GM12878 (cell line): Measurements from ENCODE around the gene MOV10L1. TPM values are rescaled to one million over a fixed set of nuclear protein-coding genes. Genes with fewer than 3 reads are reported as not detected.

Experiments
- ATAC-seq: fragments of 200-7000 bp; cut with Tn5 transposase; 3 replicates; pipeline ENCODE4 v1.9.1; 2020; ENCODE audit warnings: mild to moderate bottlenecking, moderate library complexity
- BruUV-seq: library from RNA; stranded (reverse); fragments of 400-500 nt; replicated peaks from 2 replicates; lab custom pipeline; 2021; lab: Mats Ljungman, UMichigan
- CTCF ChIA-PET: fragments of 300-600 bp; sonication (Branson Sonifier 250); formaldehyde crosslinking; extraction: SDS; loops from one replicate; lab custom pipeline; 2021; ENCODE audit warnings: inconsistent platforms; lab: Yijun Ruan, JAX
- POLR2A ChIA-PET: fragments of 350-600 bp; formaldehyde crosslinking; extraction: SDS; loops from one replicate; lab custom pipeline; 2021; ENCODE audit warnings: inconsistent platforms; lab: Charles Lee
- RAD21 ChIA-PET: fragments of 300-600 bp; sonication (Branson Sonifier 250); formaldehyde crosslinking; loops from one replicate; lab custom pipeline; 2023; ENCODE audit warnings: antibody characterized with exemption; ENCODE audit not compliant: unreplicated experiment; lab: Charles Lee
- SMC1A ChIA-PET: fragments of 300-600 bp; sonication (Branson Sonifier 250); formaldehyde crosslinking; loops from one replicate; lab custom pipeline; 2023; ENCODE audit not compliant: unreplicated experiment, uncharacterized antibody; lab: Charles Lee
- DNase-seq: peaks from one replicate; pipeline ENCODE4 v3.0.0-alpha.2; 2011; ENCODE audit warnings: low read depth, low spot score
- FAIRE-seq: peaks from 3 replicates; lab custom pipeline; 2011; peaks lifted over from hg19 to GRCh38; lab: Jason Lieb, UNC
- H2AFZ ChIP-seq: 2 replicates; pipeline ENCODE4 v1.6.0; 2011; ENCODE audit warnings: low read depth, low read length, control low read depth; ENCODE audit not compliant: control insufficient read depth
- H3K27ac ChIP-seq: 2 replicates; pipeline ENCODE4 v1.5.1; 2011; ENCODE audit warnings: control low read depth; ENCODE audit not compliant: control insufficient read depth, insufficient read depth
- H3K27me3 ChIP-seq, 2 experiments: replicated peaks in 1 of 2; 2 replicates each; pipeline versions ENCODE4 v1.6.0 to v1.6.1; 2011; ENCODE audit warnings: low read length in 1 of 2; ENCODE audit not compliant: control insufficient read depth in 2 of 2, insufficient read depth in 2 of 2
- H3K36me3 ChIP-seq, 2 experiments: 2 replicates each; pipeline ENCODE4 v1.5.1; 2011; ENCODE audit warnings: low read length in 1 of 2; ENCODE audit not compliant: control insufficient read depth in 2 of 2, insufficient read depth in 2 of 2
- H3K4me1 ChIP-seq: 2 replicates; pipeline ENCODE4 v1.6.1; 2011; ENCODE audit warnings: mild to moderate bottlenecking, low read length, moderate library complexity, mixed read lengths; ENCODE audit not compliant: control insufficient read depth, insufficient read depth
- H3K4me2 ChIP-seq: 2 replicates; pipeline ENCODE4 v1.6.0; 2011; ENCODE audit warnings: control low read depth; ENCODE audit not compliant: control insufficient read depth, insufficient read depth
- H3K4me3 ChIP-seq: fragments of 200-600 bp; sonication (generic); 2 replicates; pipeline ENCODE4 v1.5.1; 2016
- H3K79me2 ChIP-seq: 2 replicates; pipeline ENCODE4 v1.6.0; 2011; ENCODE audit warnings: low read length; ENCODE audit not compliant: control insufficient read depth, insufficient read depth
- H3K9ac ChIP-seq: 2 replicates; pipeline ENCODE4 v1.8.0; 2011; ENCODE audit warnings: low read length, control low read depth, mixed read lengths; ENCODE audit not compliant: control insufficient read depth, insufficient read depth
- H3K9me3 ChIP-seq: replicated peaks from 3 replicates; pipeline ENCODE4 v1.5.1; 2011; ENCODE audit warnings: mild to moderate bottlenecking, low read length; ENCODE audit not compliant: control insufficient read depth, insufficient read depth
- H4K20me1 ChIP-seq: 2 replicates; pipeline ENCODE4 v1.6.0; 2011; ENCODE audit not compliant: control insufficient read depth, insufficient read depth
- BACH1 ChIP-seq: fragments of 450-650 bp; IDR thresholded peaks from 2 replicates; pipeline ENCODE4 v1.6.1; 2017; ENCODE audit warnings: mild to moderate bottlenecking, borderline replicate concordance
- CTCF ChIP-seq, 3 experiments: IDR thresholded peaks in 2 of 3; conservative IDR thresholded peaks in 1 of 3; 2 replicates each; pipeline ENCODE4 v1.5.1; 2011; ENCODE audit warnings: low read depth in 3 of 3, low read length in 3 of 3, mild to moderate bottlenecking in 3 of 3, control low read depth in 2 of 3, moderate library complexity in 2 of 3, inconsistent platforms in 1 of 3, mixed read lengths in 1 of 3; ENCODE audit not compliant: control insufficient read depth in 2 of 3, insufficient read depth in 1 of 3; ENCODE audit errors: extremely low read depth in 1 of 3
- EGR1 ChIP-seq, 2 experiments: IDR thresholded peaks; 1 replicate in 1 of 2; 2 replicates in 1 of 2; pipeline ENCODE4 v1.6.1; 2011 to 2012; ENCODE audit warnings: low read depth in 2 of 2, low read length in 2 of 2, borderline replicate concordance in 1 of 2, mild to moderate bottlenecking in 1 of 2, moderate library complexity in 1 of 2
- WRNIP1 ChIP-seq: IDR thresholded peaks from 2 replicates; pipeline ENCODE4 v1.6.1; 2011; ENCODE audit warnings: low read depth, low read length, improper control_type of control experiment, borderline replicate concordance
- ZBTB33 ChIP-seq: fragments of 450-650 bp; IDR thresholded peaks from 2 replicates; pipeline ENCODE4 v1.6.1; 2017; ENCODE audit warnings: mild to moderate bottlenecking
- WGBS: methylation state at CpG from one replicate; pipeline ENCODE4 v1.1.6; 2016; ENCODE audit warnings: low lambda C conversion rate; ENCODE audit not compliant: insufficient replicate concordance, insufficient coverage; ENCODE audit errors: missing lambda C conversion rate; 5-methylcytosine and 5-hydroxymethylcytosine counted together
- in situ Hi-C: fragments of 300-500 bp; cut with MboI; formaldehyde crosslinking; loops from 9 replicates; pipeline ENCODE4 v1.14.3; 2018; ENCODE audit warnings: mixed read lengths
- intact Hi-C: fragments of 100-400 bp; cut with micrococcal nuclease; formaldehyde crosslinking; loops from one replicate; pipeline ENCODE4 v1.14.2; 2022; ENCODE audit not compliant: unreplicated experiment
- polyA plus RNA-seq, 11 experiments: library from polyadenylated mRNA; depleted of rRNA in 4 of 11; unstranded in 6 of 11; stranded (reverse) in 5 of 11; fragments of >200 nt; fragmentation: Nextera tagmentation in 4 of 11; fragmentation: Illumina TruSeq in 1 of 11; extraction: Ambion mirVana in 4 of 11; extraction: Trizol in 1 of 11; gene quantifications; 1 replicate in 1 of 11; 2 replicates in 10 of 11; pipeline versions ENCODE4 v1.2.1 to v1.2.3, GENCODE V29; 2011 to 2016; ENCODE audit warnings: inconsistent platforms in 2 of 11, missing spikeins in 2 of 11, low read depth in 1 of 11
- total RNA-seq, 4 experiments: library from RNA; depleted of rRNA in 3 of 4; stranded (reverse); fragments of >200 nt in 3 of 4; fragmentation: Illumina TruSeq in 1 of 4; extraction: Trizol in 1 of 4; gene quantifications; 2 replicates each; pipeline versions ENCODE4 v1.2.1 to v1.2.3, GENCODE V29; 2013 to 2021

The MOV10L1 gene
- total and polyA plus RNA-seq, 10 of the 15 experiments (the other 5 are each of a cell fraction or from before 2014, with no cell fraction given), result 0.22 TPM; not detected in 9

GRCh38 chr22:50169774-50170341, 80.1 kb downstream of the MOV10L1 start:
- under 1% methylated on average over 24 of the region's 70 CpGs for WGBS

More at GRCh38 chr22:50169774-50170341, 80.1 kb downstream of the MOV10L1 start:
- no peak for FAIRE-seq
- peaks cover 2 to 5% of the 10 kb centered on the region in 2 experiments; a peak in 3 of 4 replicates for H3K27me3 ChIP-seq
- BruUV-seq, result no TSS peak
- ChIA-PET CTCF (no interaction called here), RAD21 (no interaction called here), POLR2A (no interaction called here), SMC1A (no interaction called here)
- no peak for DNase-seq
- no peak overlapping the region for H2AFZ ChIP-seq
- intact Hi-C loops, result no loop called here
- no peaks in the 10 kb centered on the region for H3K79me2 ChIP-seq
- in situ Hi-C loops, result no loop called here
- no peak overlapping the region for H3K27ac ChIP-seq
- no peak for TF ChIP-seq ZBTB33
- peak; percentile 35; the same call in 1 of the 2 replicates for TF ChIP-seq BACH1
- TF ChIP-seq EGR1 (IDR thresholded peaks at IDR 0.05; ENCODE audit: borderline replicate concordance in 1 of 2, low read depth in 2 of 2, low read length in 2 of 2), result 0 out of 3 replicates have a peak, but pooled peaks of 1 of the 2 experiments have one; percentile 24
- TF ChIP-seq CTCF (IDR thresholded peaks at IDR 0.05 in 2 of 3, conservative IDR thresholded peaks at IDR 0.05 in 1 of 3; ENCODE audit: control insufficient read depth in 2 of 3, extremely low read depth in 1 of 3, insufficient read depth in 1 of 3, low read depth in 3 of 3, low read length in 3 of 3), result 0 out of 6 replicates have a peak, but pooled peaks of 1 of the 3 experiments have one; percentile 1
- TF ChIP-seq WRNIP1, result no peak
- no peak overlapping the region for H3K4me2 ChIP-seq
- no peaks in the 10 kb centered on the region for H3K36me3 ChIP-seq
- H3K9ac ChIP-seq, result no peak overlapping the region
- peaks cover 6% of the 10 kb centered on the region for H3K4me1 ChIP-seq
- no peaks in the 10 kb centered on the region for H4K20me1 ChIP-seq
- H3K4me3 ChIP-seq, result no peak overlapping the region; the same call in 1 of the 2 replicates
- no peaks in the 10 kb centered on the region for H3K9me3 ChIP-seq
- ATAC-seq, result peak; percentile 10; the same call in 2 of the 3 replicates
